Endothelial cell of umbilical vein (primary cell): ENCODE data around the gene PARP16. TPM values are rescaled to one million over a fixed set of nuclear protein-coding genes. Genes with fewer than 3 reads are reported as not detected.

ENCODE experiments used
- BruUV-seq: library from RNA; stranded (reverse); fragments of 400-500 nt; replicated peaks from 2 replicates; lab custom pipeline; 2021; lab: Mats Ljungman, UMichigan
- CTCF ChIA-PET: fragments of 300-600, 350-600 bp; sonication (Branson Sonifier 250); formaldehyde crosslinking; loops from one replicate; lab custom pipeline; 2021; ENCODE audit warnings: antibody characterized with exemption, inconsistent platforms; lab: Charles Lee
- POLR2A ChIA-PET: fragments of 300-600, 350-600 bp; sonication (Branson Sonifier 250); formaldehyde crosslinking; loops from one replicate; lab custom pipeline; 2021; ENCODE audit warnings: antibody characterized with exemption, inconsistent platforms; lab: Charles Lee
- DNase-seq: peaks from one replicate; pipeline ENCODE4 v3.0.0-alpha.2; 2011; ENCODE audit warnings: low read depth, low spot score
- FAIRE-seq: peaks from 2 replicates; lab custom pipeline; 2011; peaks lifted over from hg19 to GRCh38; lab: Jason Lieb, UNC
- H2AFZ ChIP-seq: 2 replicates; pipeline ENCODE4 v1.6.0; 2012; ENCODE audit warnings: low read depth, low read length, control low read depth, inconsistent platforms
- H3K27ac ChIP-seq: 2 replicates; pipeline ENCODE4 v1.5.1; 2011; ENCODE audit warnings: low read depth, mild to moderate bottlenecking, control low read depth, low read length, moderate library complexity; ENCODE audit not compliant: insufficient read depth
- H3K27me3 ChIP-seq, 2 experiments: 2 replicates each; pipeline versions ENCODE4 v1.6.0 to v1.6.1; 2011; ENCODE audit warnings: low read length in 2 of 2, mixed read lengths in 1 of 2; ENCODE audit not compliant: control insufficient read depth in 2 of 2, insufficient read depth in 2 of 2
- H3K36me3 ChIP-seq, 2 experiments: 2 replicates in 1 of 2; 3 replicates in 1 of 2; pipeline ENCODE4 v1.5.1; 2011; ENCODE audit warnings: low read length in 2 of 2, mild to moderate bottlenecking in 1 of 2, moderate library complexity in 1 of 2; ENCODE audit not compliant: control insufficient read depth in 2 of 2, insufficient read depth in 2 of 2; ENCODE audit errors: extremely low read depth in 1 of 2
- H3K4me1 ChIP-seq: 3 replicates; pipeline ENCODE4 v1.5.1; 2011; ENCODE audit warnings: mild to moderate bottlenecking, low read length; ENCODE audit not compliant: control insufficient read depth, insufficient read depth; ENCODE audit errors: extremely low read depth
- H3K4me2 ChIP-seq: 2 replicates; pipeline ENCODE4 v1.6.1; 2011; ENCODE audit warnings: low read length, control low read depth, mixed read lengths; ENCODE audit not compliant: insufficient read depth
- H3K4me3 ChIP-seq, 3 experiments: fragments of 200-600 bp in 1 of 3; sonication (generic), shearing (Covaris generic) in 1 of 3; replicated peaks in 1 of 3; 2 replicates each; pipeline ENCODE4 v1.5.1; 2011 to 2016; ENCODE audit warnings: control low read depth in 3 of 3, low read length in 3 of 3, mild to moderate bottlenecking in 2 of 3, inconsistent platforms in 1 of 3, low read depth in 1 of 3, moderate library complexity in 1 of 3; ENCODE audit not compliant: insufficient read depth in 1 of 3
- H3K79me2 ChIP-seq: 2 replicates; pipeline ENCODE4 v1.6.0; 2012; ENCODE audit warnings: low read length, inconsistent platforms; ENCODE audit not compliant: control insufficient read depth, insufficient read depth
- H3K9ac ChIP-seq: replicated peaks from 2 replicates; pipeline ENCODE3; 2011; ENCODE audit warnings: low read length, control low read depth; ENCODE audit not compliant: insufficient read depth; ENCODE audit errors: extremely low read depth
- H3K9me1 ChIP-seq: replicated peaks from 3 replicates; pipeline ENCODE4 v1.6.0; 2011; ENCODE audit warnings: mild to moderate bottlenecking, low read length; ENCODE audit not compliant: control insufficient read depth, insufficient read depth; ENCODE audit errors: extremely low read depth
- H3K9me3 ChIP-seq: replicated peaks from 2 replicates; pipeline ENCODE4 v1.5.1; 2012; ENCODE audit warnings: low read length, inconsistent platforms; ENCODE audit not compliant: control insufficient read depth, insufficient read depth
- H4K20me1 ChIP-seq: replicated peaks from 2 replicates; pipeline ENCODE3; 2011; ENCODE audit warnings: mild to moderate bottlenecking, low read length; ENCODE audit not compliant: control insufficient read depth, insufficient read depth; ENCODE audit errors: extremely low read depth
- EZH2 ChIP-seq: IDR thresholded peaks from 2 replicates; pipeline ENCODE4 v1.6.1; 2012; ENCODE audit warnings: borderline replicate concordance, low read depth, mild to moderate bottlenecking, moderate library complexity, low read length, inconsistent platforms; ENCODE audit not compliant: severe bottlenecking
- FOS ChIP-seq: IDR thresholded peaks from 2 replicates; pipeline ENCODE4 v1.6.1; 2011; ENCODE audit warnings: mild to moderate bottlenecking, low read length, moderate library complexity, borderline replicate concordance; ENCODE audit not compliant: insufficient read depth
- GATA2 ChIP-seq: IDR thresholded peaks from 2 replicates; pipeline ENCODE4 v1.7.0; 2011; ENCODE audit warnings: low read depth, mild to moderate bottlenecking, moderate library complexity, mixed read lengths, low read length; ENCODE audit not compliant: insufficient read length, insufficient read depth
- JUN ChIP-seq: IDR thresholded peaks from 2 replicates; pipeline ENCODE4 v1.6.1; 2011; ENCODE audit warnings: borderline replicate concordance, low read depth; ENCODE audit not compliant: insufficient read length, insufficient read depth
- MAX ChIP-seq: IDR thresholded peaks from 2 replicates; pipeline ENCODE4 v1.6.1; 2011; ENCODE audit not compliant: insufficient read depth, insufficient read length
- MYC ChIP-seq: IDR thresholded peaks from one replicate; pipeline ENCODE4 v1.6.1; 2011; ENCODE audit warnings: mild to moderate bottlenecking, low read depth, low read length
- POLR2A ChIP-seq: IDR thresholded peaks from 2 replicates; pipeline ENCODE4 v1.6.1; 2012; ENCODE audit warnings: low read depth, mild to moderate bottlenecking, control low read depth, low read length
- POLR2AphosphoS5 ChIP-seq: IDR thresholded peaks from 2 replicates; pipeline ENCODE4 v1.6.1; 2012; ENCODE audit warnings: low read depth, mild to moderate bottlenecking, control low read depth, low read length, moderate library complexity; ENCODE audit not compliant: insufficient read depth
- dilution Hi-C: fragments of 300-500 bp; cut with MboI; formaldehyde crosslinking; loops from one replicate; pipeline ENCODE4 v1.15.0; 2019; ENCODE audit warnings: low sequenced_read_pairs; ENCODE audit not compliant: extremely low pct_ligation_motif_present
- intact Hi-C: fragments of 100-400 bp; cut with micrococcal nuclease; formaldehyde crosslinking; loops from one replicate; pipeline ENCODE4 v1.10.0; 2022
- polyA plus RNA-seq, 4 experiments: library from polyadenylated mRNA; depleted of rRNA in 3 of 4; stranded (reverse) in 3 of 4; unstranded in 1 of 4; fragments of >200 nt; gene quantifications; 2 replicates each; pipeline versions ENCODE4 v1.2.1 to v1.2.3, GENCODE V29; 2011 to 2012; ENCODE audit warnings: missing spikeins in 1 of 4
- total RNA-seq: library from RNA; stranded (reverse); gene quantifications from 2 replicates; pipeline ENCODE4 v1.2.3, GENCODE V29; 2021
- TF ChIP-seq, protein P1 (sequence below), 2 donors: IDR thresholded peaks; 1 replicate in 1 of 2; 2 replicates in 1 of 2; pipeline ENCODE4 v1.5.1; 2011; ENCODE audit warnings: low read length in 2 of 2, mild to moderate bottlenecking in 2 of 2, moderate library complexity in 2 of 2, control low read depth in 1 of 2, inconsistent platforms in 1 of 2, low read depth in 1 of 2; ENCODE audit not compliant: insufficient read depth in 1 of 2; ENCODE audit errors: extremely low read depth in 1 of 2

Gene PARP16
- total and polyA plus RNA-seq, 2 donors (not counting 3 experiments of a cell fraction or from before 2014, with no cell fraction given) = 3.9 to 6.3 TPM

DNA sequence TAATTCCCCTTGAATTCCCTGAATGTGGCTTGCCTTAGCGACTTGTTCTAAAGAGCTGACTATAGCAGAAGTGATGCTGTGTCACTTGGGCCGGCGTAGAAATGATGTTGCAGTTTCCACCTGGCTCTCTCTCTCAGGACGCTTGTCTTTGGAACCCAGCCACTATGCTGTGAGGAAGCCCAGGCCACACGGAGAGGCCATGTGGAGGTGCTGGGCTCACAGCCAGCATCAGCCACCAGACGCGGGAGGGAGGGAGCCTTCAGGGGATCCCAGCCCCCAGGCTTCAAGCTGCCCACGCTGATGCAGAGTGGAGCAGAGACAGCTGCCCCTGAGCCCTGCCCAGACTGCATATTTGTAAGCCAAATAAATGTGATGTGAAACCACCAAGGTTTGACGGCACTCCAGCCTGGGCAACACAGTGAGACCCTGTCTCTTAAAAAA is 36.4 kb upstream of the PARP16 start:
- Histone ChIP-seq H3K79me2 (no peaks in the 10 kb centered on the region), H3K4me2 (no peak overlapping the region), H3K9me3 (no peaks in the 10 kb centered on the region), H3K9ac (no peak overlapping the region), H3K27ac (no peak overlapping the region), H3K4me3 (no peak overlapping the region), H2AFZ (no peak overlapping the region), H3K4me1 (peaks cover 3% of the 10 kb centered on the region), H3K27me3 (peaks cover 0 to 8% of the 10 kb centered on the region in 2 experiments), H4K20me1 (no peaks in the 10 kb centered on the region), H3K36me3 (no peaks in the 10 kb centered on the region), H3K9me1 (no peaks in the 10 kb centered on the region)
- dilution Hi-C loops = no loop called here
- FAIRE-seq = no peak
- ChIA-PET POLR2A (interaction anchor here (0.8 kb wide), 1 partner anchor 18 kb away, joined by 3 read pairs; the partner anchor contains the start of gene RNU5B-1), CTCF (interaction anchor here (1.5 to 9.1 kb wide), 3 partner anchors 13 to 77 kb away, joined by 3 to 274 read pairs (median 94); no protein-coding TSS in a partner anchor)
- peak; percentile 55 for DNase-seq
- no peak for TF ChIP-seq POLR2A
- no peak for TF ChIP-seq POLR2AphosphoS5
- TF ChIP-seq FOS = no peak
- TF ChIP-seq MYC = no peak
- TF ChIP-seq EZH2 = no peak
- no peak for TF ChIP-seq GATA2
- no peak for TF ChIP-seq JUN
- TF ChIP-seq, protein P1, sequence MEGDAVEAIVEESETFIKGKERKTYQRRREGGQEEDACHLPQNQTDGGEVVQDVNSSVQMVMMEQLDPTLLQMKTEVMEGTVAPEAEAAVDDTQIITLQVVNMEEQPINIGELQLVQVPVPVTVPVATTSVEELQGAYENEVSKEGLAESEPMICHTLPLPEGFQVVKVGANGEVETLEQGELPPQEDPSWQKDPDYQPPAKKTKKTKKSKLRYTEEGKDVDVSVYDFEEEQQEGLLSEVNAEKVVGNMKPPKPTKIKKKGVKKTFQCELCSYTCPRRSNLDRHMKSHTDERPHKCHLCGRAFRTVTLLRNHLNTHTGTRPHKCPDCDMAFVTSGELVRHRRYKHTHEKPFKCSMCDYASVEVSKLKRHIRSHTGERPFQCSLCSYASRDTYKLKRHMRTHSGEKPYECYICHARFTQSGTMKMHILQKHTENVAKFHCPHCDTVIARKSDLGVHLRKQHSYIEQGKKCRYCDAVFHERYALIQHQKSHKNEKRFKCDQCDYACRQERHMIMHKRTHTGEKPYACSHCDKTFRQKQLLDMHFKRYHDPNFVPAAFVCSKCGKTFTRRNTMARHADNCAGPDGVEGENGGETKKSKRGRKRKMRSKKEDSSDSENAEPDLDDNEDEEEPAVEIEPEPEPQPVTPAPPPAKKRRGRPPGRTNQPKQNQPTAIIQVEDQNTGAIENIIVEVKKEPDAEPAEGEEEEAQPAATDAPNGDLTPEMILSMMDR (IDR thresholded peaks at IDR 0.05; ENCODE audit: extremely low read depth in 1 of 2, insufficient read depth in 1 of 2, low read depth in 1 of 2, low read length in 2 of 2) = no peak
- no peak for TF ChIP-seq MAX
- intact Hi-C loops = no loop called here
- no TSS peak for BruUV-seq
